ENCODE measurements around the gene CD177. TPM values are rescaled to one million over a fixed set of nuclear protein-coding genes. Genes with fewer than 3 reads are reported as not detected.
A peak's percentile ranks its signal among the peaks of the same experiment; 100 is the strongest.
"Not testable (repeated sequence)": the region's sequence is repeated elsewhere in the genome, so short reads cannot be mapped to it uniquely, and the experiment has no call there.

CD177 gene
- total RNA-seq, 1 donor from 2014 or later: 0.38 TPM

DNA sequence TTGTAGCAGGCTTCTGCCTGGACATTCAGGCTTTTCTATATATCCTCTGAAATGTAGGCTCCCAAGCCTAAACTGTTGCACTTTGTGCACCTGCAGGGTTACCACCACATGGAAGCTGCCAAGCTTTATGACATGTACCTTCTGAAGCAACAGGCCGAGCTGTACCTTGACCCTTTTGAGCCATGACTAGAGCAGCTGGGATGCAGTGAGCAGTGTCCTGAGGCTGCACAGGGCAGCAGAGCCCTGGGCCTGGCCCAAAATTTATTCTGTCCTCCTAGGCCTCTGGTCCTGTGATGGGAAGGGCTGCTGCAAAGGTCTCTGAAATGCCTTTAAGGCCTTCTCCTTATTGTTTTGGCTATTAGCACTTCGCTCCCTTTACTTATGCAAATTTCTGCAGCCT is 23.5 kb upstream of the CD177 start:
- Mint-ChIP-seq H3K27me3 (ENCODE audit: unreplicated experiment) (peaks cover 11% of the 10 kb centered on the region), H3K4me1 (ENCODE audit: unreplicated experiment) (peaks cover 7% of the 10 kb centered on the region), H3K4me3 (ENCODE audit: unreplicated experiment) (no peak overlapping the region), H3K9me3 (ENCODE audit: unreplicated experiment) (peaks cover 6% of the 10 kb centered on the region), H3K36me3 (ENCODE audit: low read depth, unreplicated experiment) (peaks cover 17% of the 10 kb centered on the region), H3K27ac (ENCODE audit: unreplicated experiment) (no peak overlapping the region)
- TF ChIP-seq, protein P1, sequence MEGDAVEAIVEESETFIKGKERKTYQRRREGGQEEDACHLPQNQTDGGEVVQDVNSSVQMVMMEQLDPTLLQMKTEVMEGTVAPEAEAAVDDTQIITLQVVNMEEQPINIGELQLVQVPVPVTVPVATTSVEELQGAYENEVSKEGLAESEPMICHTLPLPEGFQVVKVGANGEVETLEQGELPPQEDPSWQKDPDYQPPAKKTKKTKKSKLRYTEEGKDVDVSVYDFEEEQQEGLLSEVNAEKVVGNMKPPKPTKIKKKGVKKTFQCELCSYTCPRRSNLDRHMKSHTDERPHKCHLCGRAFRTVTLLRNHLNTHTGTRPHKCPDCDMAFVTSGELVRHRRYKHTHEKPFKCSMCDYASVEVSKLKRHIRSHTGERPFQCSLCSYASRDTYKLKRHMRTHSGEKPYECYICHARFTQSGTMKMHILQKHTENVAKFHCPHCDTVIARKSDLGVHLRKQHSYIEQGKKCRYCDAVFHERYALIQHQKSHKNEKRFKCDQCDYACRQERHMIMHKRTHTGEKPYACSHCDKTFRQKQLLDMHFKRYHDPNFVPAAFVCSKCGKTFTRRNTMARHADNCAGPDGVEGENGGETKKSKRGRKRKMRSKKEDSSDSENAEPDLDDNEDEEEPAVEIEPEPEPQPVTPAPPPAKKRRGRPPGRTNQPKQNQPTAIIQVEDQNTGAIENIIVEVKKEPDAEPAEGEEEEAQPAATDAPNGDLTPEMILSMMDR (IDR thresholded peaks at IDR 0.05; ENCODE audit: unreplicated experiment): no peak
- no peak for DNase-seq (ENCODE audit: low spot score)

DNA sequence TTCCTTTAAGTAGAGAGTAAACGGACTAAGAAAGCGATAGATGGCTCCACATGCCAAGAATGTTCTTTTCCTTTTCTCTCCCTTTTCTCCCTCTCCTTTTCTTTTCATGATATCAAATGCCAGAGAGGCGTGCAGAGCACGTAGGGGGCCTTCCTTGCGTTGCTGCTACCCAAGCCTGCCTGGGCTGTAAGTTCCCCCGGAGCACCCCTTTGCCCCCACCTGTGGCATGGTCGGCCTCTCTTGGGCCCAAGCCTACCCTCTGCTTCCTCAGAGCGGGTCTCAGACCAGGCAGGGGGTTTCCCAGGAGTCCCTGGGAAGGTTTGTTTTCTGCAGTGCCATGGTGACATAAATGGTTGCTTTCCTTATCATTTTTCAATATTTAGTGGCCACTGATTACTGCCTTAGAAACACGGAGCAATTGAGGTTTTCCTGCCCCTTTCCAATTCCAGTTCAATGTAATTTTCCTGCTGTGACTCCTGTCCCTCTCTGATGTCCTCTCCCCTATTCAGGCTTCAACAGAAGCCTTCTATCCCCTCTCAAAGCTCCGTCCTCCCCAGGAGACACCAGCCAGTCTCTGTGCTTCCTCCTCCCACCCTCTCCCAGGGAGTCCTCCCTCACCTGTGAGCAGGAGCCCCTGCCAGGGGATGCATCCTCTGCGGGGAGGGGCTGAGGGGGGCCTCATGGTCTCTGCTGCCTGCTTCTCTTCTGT is 22.6 kb upstream of the CD177 start:
- Mint-ChIP-seq H3K4me3 (ENCODE audit: unreplicated experiment) (no peak overlapping the region), H3K9me3 (ENCODE audit: unreplicated experiment) (peaks cover 6% of the 10 kb centered on the region), H3K27ac (ENCODE audit: unreplicated experiment) (no peak overlapping the region), H3K4me1 (ENCODE audit: unreplicated experiment) (peaks cover 7% of the 10 kb centered on the region), H3K36me3 (ENCODE audit: low read depth, unreplicated experiment) (peaks cover 17% of the 10 kb centered on the region), H3K27me3 (ENCODE audit: unreplicated experiment) (peaks cover 11% of the 10 kb centered on the region)
- no peak for DNase-seq (ENCODE audit: low spot score)
- TF ChIP-seq, protein P1 (IDR thresholded peaks at IDR 0.05; ENCODE audit: unreplicated experiment): no peak

DNA sequence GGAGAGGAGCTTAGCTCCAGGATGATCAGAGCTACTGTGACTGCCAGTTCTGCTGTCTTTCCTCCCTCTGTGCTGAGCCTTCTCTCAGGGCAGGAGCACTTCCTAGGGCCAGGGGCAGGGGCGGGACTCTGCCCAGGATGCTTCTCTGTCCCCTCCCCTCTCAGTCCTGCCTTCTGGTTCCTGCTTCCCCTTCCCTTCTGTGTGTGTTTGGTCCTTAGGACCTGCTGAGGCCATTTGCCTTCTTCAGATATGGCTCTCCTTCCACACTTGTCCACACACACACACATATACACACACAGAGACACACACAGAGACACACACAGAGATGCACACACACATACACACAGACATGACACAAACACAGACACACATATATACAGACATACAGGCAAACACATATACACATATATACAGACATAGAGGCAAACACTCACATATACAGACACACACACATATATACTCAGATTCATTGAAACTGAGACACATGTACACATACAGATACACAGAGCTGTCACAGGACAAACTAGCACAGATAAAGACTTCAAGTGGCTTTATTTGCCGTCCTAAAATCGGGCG is 22.0 kb upstream of the CD177 start:
- H3K4me1 Mint-ChIP-seq (ENCODE audit: unreplicated experiment): peaks cover 7% of the 10 kb centered on the region
- H3K36me3 Mint-ChIP-seq (ENCODE audit: low read depth, unreplicated experiment): peaks cover 17% of the 10 kb centered on the region
- no peak overlapping the region for H3K4me3 Mint-ChIP-seq (ENCODE audit: unreplicated experiment)
- TF ChIP-seq, protein P1 (IDR thresholded peaks at IDR 0.05; ENCODE audit: unreplicated experiment): no peak
- peaks cover 11% of the 10 kb centered on the region for H3K27me3 Mint-ChIP-seq (ENCODE audit: unreplicated experiment)
- peak overlapping the region; percentile 70 for H3K27ac Mint-ChIP-seq (ENCODE audit: unreplicated experiment)
- DNase-seq (ENCODE audit: low spot score): peak; percentile 37
- peaks cover 6% of the 10 kb centered on the region for H3K9me3 Mint-ChIP-seq (ENCODE audit: unreplicated experiment)

DNA sequence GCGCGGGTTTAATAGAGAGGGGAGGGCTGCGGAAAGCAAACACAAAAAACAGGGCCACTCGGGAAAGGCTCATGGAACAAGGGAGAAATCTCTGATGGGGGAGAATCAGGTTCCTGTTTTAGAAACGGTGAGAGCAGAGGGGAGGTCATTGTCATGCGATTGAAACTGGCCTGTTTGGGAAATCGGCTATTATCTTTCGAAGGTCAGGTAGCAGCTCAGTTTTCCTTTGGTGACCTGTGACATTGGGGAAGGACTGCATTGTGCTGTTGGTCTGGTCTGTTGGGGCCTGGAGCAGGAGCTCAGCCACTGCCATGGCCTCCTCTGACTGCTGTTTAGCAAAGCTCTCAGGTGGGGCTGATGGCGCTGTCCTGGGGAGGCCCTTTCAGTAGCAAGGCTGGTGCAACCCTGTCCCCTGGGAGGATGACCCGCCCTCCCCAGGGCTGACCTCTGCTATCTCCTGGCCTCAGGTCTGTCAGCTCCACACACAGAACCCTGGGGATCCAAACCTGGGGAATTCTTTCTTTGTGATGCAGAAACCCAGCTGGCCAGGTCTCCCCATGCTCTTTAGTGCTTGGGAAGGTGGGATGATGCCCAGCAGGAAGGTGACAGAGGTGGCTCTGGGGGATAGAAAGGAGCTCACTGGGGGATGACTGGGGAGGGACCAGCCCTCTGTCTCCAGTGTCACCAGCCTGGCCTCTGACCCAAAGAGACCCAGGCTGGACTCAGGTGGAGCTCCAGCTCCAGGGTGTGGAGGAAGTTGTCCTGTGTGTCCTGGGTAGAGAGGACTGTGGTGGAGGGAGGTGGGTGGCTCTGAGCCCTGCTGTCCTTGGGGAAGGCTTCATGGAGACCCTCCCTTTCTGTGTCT is 21.2 kb upstream of the CD177 start:
- H3K9me3 Mint-ChIP-seq (ENCODE audit: unreplicated experiment): peaks cover 6% of the 10 kb centered on the region
- TF ChIP-seq, protein P1 (IDR thresholded peaks at IDR 0.05; ENCODE audit: unreplicated experiment): no peak
- no peak overlapping the region for H3K4me3 Mint-ChIP-seq (ENCODE audit: unreplicated experiment)
- peaks cover 8% of the 10 kb centered on the region for H3K27me3 Mint-ChIP-seq (ENCODE audit: unreplicated experiment)
- peaks cover 19% of the 10 kb centered on the region for H3K36me3 Mint-ChIP-seq (ENCODE audit: low read depth, unreplicated experiment)
- peak overlapping the region; percentile 70 for H3K27ac Mint-ChIP-seq (ENCODE audit: unreplicated experiment)
- peaks cover 7% of the 10 kb centered on the region for H3K4me1 Mint-ChIP-seq (ENCODE audit: unreplicated experiment)
- no peak for DNase-seq (ENCODE audit: low spot score)

DNA sequence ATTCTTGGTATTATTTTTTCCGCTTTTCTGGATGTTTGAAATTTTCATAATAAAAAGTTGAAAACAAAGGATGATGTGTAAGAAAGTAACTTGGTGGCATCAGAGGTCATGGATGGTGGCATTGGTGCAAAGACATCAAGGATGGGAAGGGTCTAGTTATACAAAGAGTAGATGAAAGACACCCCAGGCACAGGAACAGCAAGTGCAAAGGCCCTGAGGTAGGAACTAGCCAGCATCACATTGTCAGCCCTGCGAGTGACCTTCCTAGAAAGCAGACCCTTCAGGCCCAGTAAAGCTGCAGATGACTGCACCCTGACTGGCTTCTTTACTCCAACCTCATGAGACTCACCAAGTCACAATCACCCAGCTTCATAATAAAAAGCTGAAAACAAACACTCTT is 17.0 kb upstream of the CD177 start:
- H3K27me3 Mint-ChIP-seq (ENCODE audit: unreplicated experiment); DNase-seq (ENCODE audit: low spot score); H3K9me3 Mint-ChIP-seq (ENCODE audit: unreplicated experiment); H3K27ac Mint-ChIP-seq (ENCODE audit: unreplicated experiment); H3K4me3 Mint-ChIP-seq (ENCODE audit: unreplicated experiment); H3K4me1 Mint-ChIP-seq (ENCODE audit: unreplicated experiment): not testable (repeated sequence)
- peaks cover 17% of the 10 kb centered on the region for H3K36me3 Mint-ChIP-seq (ENCODE audit: low read depth, unreplicated experiment)

Data from endothelial cell (in vitro differentiated cells).